Nephron progenitor cell (in vitro differentiated cells): ENCODE measurements around the gene FBXO5.
A peak's percentile ranks its signal among the peaks of the same experiment; 100 is the strongest.

Source experiments
- DNase-seq: peaks from one replicate; pipeline ENCODE4 v3.0.0; 2021
- H3K27ac Mint-ChIP-seq: 2 replicates; pipeline ENCODE4 v1.8.0; 2021; ENCODE audit warnings: mild to moderate bottlenecking, moderate library complexity, mixed read lengths
- H3K27me3 Mint-ChIP-seq: 2 replicates; pipeline ENCODE4 v1.8.0; 2021; ENCODE audit warnings: mild to moderate bottlenecking, low read depth, mixed read lengths; ENCODE audit not compliant: poor library complexity
- H3K36me3 Mint-ChIP-seq: 2 replicates; pipeline ENCODE4 v1.8.0; 2021; ENCODE audit warnings: low read depth, mixed read lengths
- H3K4me1 Mint-ChIP-seq: 2 replicates; pipeline ENCODE4 v1.8.0; 2021; ENCODE audit warnings: mixed read lengths
- H3K4me3 Mint-ChIP-seq: 2 replicates; pipeline ENCODE4 v1.8.0; 2021; ENCODE audit warnings: mild to moderate bottlenecking, moderate library complexity, mixed read lengths
- H3K9me3 Mint-ChIP-seq: 2 replicates; pipeline ENCODE4 v1.8.0; 2021; ENCODE audit warnings: mild to moderate bottlenecking, moderate library complexity, mixed read lengths
- TF ChIP-seq, protein P1 (sequence below): fragments of 200-600 bp; sonication (generic); IDR thresholded peaks from 2 replicates; pipeline ENCODE4 v1.5.0; 2021; ENCODE audit warnings: antibody characterized with exemption

FBXO5 gene

DNA sequence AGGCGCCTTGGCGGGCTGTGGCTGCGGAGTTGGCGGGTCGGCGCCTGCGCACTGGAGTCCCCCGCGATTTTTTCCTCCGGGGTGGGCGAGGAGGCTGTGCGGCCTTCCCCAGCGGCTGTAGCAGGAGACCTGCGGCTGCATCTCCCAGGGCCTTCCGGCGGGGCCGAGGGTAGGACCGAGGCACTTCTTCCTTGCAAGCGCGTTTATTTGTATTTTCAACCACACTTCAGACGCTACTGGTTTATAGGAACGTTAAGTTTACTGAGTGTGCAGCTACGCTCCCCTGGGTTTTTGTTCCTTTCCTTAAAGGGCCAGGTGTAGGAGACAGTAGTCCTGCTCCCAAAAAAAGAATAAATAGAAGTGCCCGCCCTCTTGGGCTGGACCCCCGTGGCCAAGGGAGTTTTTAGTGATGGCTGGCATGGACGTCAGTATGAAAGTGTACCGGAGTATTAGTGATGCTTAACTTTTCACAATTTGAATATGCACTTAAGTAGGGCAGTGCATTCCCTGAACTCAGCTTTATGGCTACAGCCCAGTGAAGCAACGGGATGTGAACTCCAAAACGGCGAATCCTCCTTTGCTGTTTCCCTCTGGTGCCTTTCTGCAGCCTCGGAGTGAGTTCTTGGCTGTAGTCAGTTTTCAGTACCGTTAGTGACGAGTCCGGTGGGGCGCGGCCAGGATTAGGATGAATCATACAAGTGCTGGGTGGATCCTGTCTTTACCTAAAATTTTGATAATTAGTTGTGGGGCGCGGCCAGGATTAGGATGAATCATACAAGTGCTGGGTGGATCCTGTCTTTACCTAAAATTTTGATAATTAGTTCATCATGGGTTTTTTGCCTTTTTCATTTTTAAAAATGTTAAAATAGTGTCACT lies 1.0 kb upstream of the FBXO5 start:
- peak overlapping the region; percentile 99 for H3K4me3 Mint-ChIP-seq
- TF ChIP-seq, protein P1, sequence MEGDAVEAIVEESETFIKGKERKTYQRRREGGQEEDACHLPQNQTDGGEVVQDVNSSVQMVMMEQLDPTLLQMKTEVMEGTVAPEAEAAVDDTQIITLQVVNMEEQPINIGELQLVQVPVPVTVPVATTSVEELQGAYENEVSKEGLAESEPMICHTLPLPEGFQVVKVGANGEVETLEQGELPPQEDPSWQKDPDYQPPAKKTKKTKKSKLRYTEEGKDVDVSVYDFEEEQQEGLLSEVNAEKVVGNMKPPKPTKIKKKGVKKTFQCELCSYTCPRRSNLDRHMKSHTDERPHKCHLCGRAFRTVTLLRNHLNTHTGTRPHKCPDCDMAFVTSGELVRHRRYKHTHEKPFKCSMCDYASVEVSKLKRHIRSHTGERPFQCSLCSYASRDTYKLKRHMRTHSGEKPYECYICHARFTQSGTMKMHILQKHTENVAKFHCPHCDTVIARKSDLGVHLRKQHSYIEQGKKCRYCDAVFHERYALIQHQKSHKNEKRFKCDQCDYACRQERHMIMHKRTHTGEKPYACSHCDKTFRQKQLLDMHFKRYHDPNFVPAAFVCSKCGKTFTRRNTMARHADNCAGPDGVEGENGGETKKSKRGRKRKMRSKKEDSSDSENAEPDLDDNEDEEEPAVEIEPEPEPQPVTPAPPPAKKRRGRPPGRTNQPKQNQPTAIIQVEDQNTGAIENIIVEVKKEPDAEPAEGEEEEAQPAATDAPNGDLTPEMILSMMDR, result no peak
- H3K36me3 Mint-ChIP-seq, result peaks cover 26% of the 10 kb centered on the region
- peak; percentile 98 for DNase-seq
- H3K27ac Mint-ChIP-seq, result peak overlapping the region; percentile 100
- no peaks in the 10 kb centered on the region for H3K27me3 Mint-ChIP-seq
- no peaks in the 10 kb centered on the region for H3K9me3 Mint-ChIP-seq
- peaks cover 39% of the 10 kb centered on the region for H3K4me1 Mint-ChIP-seq

DNA sequence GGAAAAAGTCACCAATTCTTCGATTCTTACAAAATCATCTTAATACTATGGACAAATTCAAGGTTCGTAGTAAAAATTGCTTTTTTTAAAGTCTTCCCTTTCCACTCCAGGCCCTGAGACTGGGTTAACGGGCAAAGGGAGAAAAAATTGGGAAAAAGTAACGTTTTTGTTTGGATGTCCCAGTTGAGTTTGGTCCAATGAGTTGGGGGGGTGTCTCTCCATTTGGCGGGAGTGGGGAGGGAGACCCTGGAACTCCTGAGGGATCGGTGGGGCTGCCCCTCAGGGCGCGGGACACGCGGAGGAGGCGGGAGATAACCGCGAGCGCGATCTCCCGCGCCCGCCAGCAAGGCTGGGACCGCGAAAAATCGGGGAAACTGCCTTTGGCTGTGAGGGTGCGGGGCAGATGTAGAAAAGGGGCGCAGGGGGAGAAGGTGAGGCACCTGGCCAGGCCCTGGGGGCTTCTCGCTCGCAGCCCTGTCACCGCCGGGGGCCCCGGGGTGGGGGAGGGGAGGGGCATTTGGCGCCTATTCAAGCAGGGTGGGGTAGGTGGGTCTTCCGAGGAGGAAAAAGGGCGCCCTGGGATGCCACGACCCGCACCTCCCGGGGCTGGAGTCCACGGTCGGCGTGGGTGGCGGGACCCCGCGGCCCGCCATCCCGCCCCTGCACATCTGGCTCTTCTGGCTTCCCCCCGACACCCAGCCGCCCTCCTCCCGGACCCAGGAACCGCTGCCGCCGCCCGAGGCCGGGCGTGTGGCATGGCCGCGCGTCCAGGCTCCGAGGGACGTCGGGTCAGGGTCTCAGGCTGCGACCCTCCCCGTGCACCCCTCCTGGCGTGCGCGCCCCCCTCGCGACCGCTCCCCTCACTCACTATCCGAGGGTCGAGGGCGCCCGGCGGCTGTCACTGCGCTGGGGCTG lies 595 bp downstream of the FBXO5 start:
- Mint-ChIP-seq H3K9me3 (no peaks in the 10 kb centered on the region), H3K36me3 (peaks cover 33% of the 10 kb centered on the region), H3K4me3 (peak overlapping the region; percentile 99), H3K27me3 (no peaks in the 10 kb centered on the region), H3K27ac (no peak overlapping the region), H3K4me1 (peaks cover 55% of the 10 kb centered on the region)
- TF ChIP-seq, protein P1, result no peak
- DNase-seq, result peak; percentile 26

DNA sequence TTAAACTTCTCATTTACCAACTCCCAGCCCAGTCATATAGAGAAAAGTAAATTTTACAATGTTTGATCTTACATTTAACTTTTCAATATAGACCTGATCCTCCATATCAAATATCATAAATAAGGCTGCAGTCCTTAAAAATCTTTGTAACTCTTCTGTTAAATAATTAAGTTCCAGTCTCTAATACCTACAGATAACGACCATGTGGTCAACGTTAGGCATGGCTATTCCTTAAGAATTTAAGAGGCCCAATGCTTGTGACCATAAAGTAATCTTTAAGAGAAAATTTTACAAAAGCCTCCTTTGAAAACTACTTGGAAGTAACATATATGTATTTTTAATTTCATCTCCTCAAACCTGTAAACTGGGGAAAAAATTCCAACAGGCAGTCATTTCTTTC lies 1.6 kb downstream of the FBXO5 start:
- H3K9me3 Mint-ChIP-seq, result no peaks in the 10 kb centered on the region
- H3K36me3 Mint-ChIP-seq, result peaks cover 33% of the 10 kb centered on the region
- H3K4me1 Mint-ChIP-seq, result peaks cover 64% of the 10 kb centered on the region
- H3K27me3 Mint-ChIP-seq, result no peaks in the 10 kb centered on the region
- no peak for DNase-seq
- TF ChIP-seq, protein P1, result no peak
- peak overlapping the region; percentile 24 for H3K27ac Mint-ChIP-seq
- peak overlapping the region; percentile 80 for H3K4me3 Mint-ChIP-seq

DNA sequence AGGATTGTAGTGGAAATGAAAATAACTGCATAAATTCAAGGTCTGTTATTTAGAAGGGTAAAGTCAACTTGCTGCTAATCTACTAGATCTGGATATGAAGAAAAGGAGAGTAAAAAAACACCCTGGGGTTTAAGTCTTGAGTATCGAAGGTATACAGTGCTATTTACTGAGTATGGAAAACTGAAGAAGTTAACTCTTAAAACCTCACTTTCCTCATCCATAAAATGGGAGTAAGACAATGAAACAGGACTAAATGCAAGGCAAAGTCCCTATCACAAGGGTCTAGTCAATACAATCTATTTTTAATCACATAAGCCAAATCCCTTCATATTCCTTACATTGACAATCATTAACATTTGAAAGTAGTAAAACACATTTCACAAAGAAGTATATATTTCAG lies 2.2 kb downstream of the FBXO5 start:
- TF ChIP-seq, protein P1, result no peak
- Mint-ChIP-seq H3K4me3 (peak overlapping the region; percentile 80), H3K9me3 (no peaks in the 10 kb centered on the region), H3K36me3 (peaks cover 34% of the 10 kb centered on the region), H3K27ac (peak overlapping the region; percentile 1), H3K4me1 (peaks cover 68% of the 10 kb centered on the region), H3K27me3 (no peaks in the 10 kb centered on the region)
- no peak for DNase-seq

DNA sequence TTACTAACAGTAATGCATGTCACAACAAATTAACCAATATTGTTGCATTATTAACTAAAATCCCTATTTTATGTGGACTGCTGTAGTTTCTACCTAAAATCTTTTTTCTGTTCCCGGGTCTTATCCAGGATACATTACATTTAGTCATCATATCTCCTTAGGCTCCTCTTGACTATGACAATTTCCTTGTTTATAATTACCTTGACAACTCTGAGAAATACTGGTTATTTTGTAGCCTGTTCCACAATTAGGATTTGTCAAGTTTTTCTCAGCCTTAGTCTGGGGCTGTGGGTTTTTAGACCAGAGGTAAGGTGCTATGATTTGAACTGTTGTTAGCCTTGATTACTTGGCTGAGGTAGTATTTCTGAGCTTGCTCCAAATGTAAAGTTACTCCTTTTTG lies 3.7 kb downstream of the FBXO5 start:
- no peak overlapping the region for H3K27ac Mint-ChIP-seq

More for the DNA sequence above, 3.7 kb downstream of the FBXO5 start:
- TF ChIP-seq, protein P1, result no peak
- Mint-ChIP-seq H3K4me1 (peaks cover 62% of the 10 kb centered on the region), H3K27me3 (no peaks in the 10 kb centered on the region), H3K4me3 (no peak overlapping the region), H3K9me3 (no peaks in the 10 kb centered on the region), H3K36me3 (peaks cover 40% of the 10 kb centered on the region)
- no peak for DNase-seq
